ENCODE measurements around the gene NNT.
"Not testable (repeated sequence)": the region's sequence is repeated elsewhere in the genome, so short reads cannot be mapped to it uniquely, and the experiment has no call there.

NNT gene

GRCh38 chr5:43731573-43731972 is 128.6 kb downstream of the NNT start:
- Histone ChIP-seq H3K36me3 (ENCODE audit: control insufficient read depth in 1 of 2, insufficient read depth in 2 of 2, low read length in 2 of 2) (no peaks in the 10 kb centered on the region), H4K12ac (ENCODE audit: low read depth, low read length) (no peak overlapping the region), H2AK5ac (ENCODE audit: low read length) (no peak overlapping the region), H3K18ac (ENCODE audit: low read length) (no peak overlapping the region), H4K8ac (ENCODE audit: low read depth, low read length) (no peak overlapping the region), H3K4me3 (ENCODE audit: low read depth, low read length) (no peak overlapping the region), H3K23ac (ENCODE audit: low read length) (no peak overlapping the region), H3K27me3 (ENCODE audit: insufficient read depth, low read length) (no peaks in the 10 kb centered on the region), H2BK5ac (ENCODE audit: low read depth, low read length, poor library complexity) (no peak overlapping the region), H3K4ac (ENCODE audit: low read depth, low read length) (no peak overlapping the region), H3K9me3 (ENCODE audit: insufficient read depth, low read depth, low read length) (no peaks in the 10 kb centered on the region), H2BK120ac (ENCODE audit: insufficient read depth, low read length, poor library complexity) (no peak overlapping the region), H3K79me2 (ENCODE audit: control insufficient read depth, insufficient read depth, low read length, poor library complexity) (no peaks in the 10 kb centered on the region), H2BK12ac (ENCODE audit: low read length) (no peak overlapping the region), H4K91ac (ENCODE audit: low read depth, low read length) (no peak overlapping the region), H3K4me2 (ENCODE audit: low read length) (no peak overlapping the region), H3K14ac (ENCODE audit: low read length) (no peak overlapping the region), H3K79me1 (ENCODE audit: low read length) (no peaks in the 10 kb centered on the region), H3K9ac (ENCODE audit: low read length) (no peak overlapping the region), H2AFZ (ENCODE audit: insufficient read depth, low read length, poor library complexity) (no peak overlapping the region), H3K27ac (ENCODE audit: low read depth, low read length) (no peak overlapping the region), H3K4me1 (ENCODE audit: control insufficient read depth in 1 of 2, insufficient read depth in 2 of 2, low read length in 2 of 2) (no peaks in the 10 kb centered on the region)
- no CpG with 5 or more reads among the region's 1 CpG for WGBS (ENCODE audit: extremely low coverage, insufficient coverage, insufficient read length)
- DNase-seq = no peak

DNA sequence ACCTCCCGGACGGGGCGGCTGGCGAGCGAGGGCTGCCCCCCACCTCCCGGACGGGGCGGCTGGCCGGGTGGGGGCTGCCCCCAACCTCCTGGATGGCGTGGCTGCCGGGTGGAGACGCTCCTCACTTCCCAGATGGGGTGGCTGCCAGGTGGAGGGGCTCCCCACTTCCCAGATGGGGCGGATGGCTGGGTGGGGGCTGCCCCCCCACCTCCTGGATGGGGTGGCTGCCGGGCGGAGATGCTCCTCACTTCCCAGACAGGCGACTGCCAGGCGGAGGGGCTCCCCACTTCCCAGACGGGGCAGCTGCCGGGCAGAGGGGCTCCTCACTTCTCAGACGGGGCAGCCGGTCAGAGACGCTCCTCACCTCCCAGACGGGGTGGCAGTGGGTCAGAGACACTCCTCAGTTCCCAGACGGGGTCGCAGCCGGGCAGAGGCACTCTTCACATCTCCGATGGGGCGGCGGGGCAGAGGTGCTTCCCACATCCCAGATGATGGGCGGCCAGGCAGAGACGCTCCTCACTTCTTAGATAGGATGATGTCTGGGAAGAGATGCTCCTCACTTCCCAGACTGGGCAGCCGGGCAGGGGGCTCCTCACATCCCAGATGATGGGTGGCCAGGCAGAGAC is 143.1 kb downstream of the NNT start:
- no CpG with 5 or more reads among the region's 32 CpGs for WGBS (ENCODE audit: extremely low coverage, insufficient coverage, insufficient read length)

DNA sequence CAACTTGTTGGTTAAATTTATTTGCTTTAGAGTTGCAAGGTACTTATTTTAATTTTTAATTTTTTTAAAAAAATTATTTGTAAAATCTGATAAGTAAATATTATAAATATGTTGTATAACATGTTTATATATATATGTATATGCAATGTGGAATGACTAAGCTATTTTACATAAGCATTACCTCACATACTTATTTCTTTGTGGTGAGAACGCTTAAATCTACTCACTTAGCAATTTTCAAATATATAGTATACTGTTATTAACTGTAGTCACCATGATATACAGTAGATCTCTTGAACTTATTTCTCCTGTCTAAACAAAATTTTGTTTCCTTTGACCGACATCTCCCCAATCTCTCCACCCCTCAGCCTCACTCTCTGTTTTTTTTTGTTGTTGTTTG is 147.8 kb downstream of the NNT start:
- no peak overlapping the region for H2BK5ac ChIP-seq (ENCODE audit: low read depth, low read length, poor library complexity)
- H4K91ac ChIP-seq (ENCODE audit: low read depth, low read length) = no peak overlapping the region
- H4K8ac ChIP-seq (ENCODE audit: low read depth, low read length) = no peak overlapping the region
- no peaks in the 10 kb centered on the region for H3K36me3 ChIP-seq (ENCODE audit: control insufficient read depth in 1 of 2, insufficient read depth in 2 of 2, low read length in 2 of 2)
- no peaks in the 10 kb centered on the region for H3K79me2 ChIP-seq (ENCODE audit: control insufficient read depth, insufficient read depth, low read length, poor library complexity)
- H2AK5ac ChIP-seq (ENCODE audit: low read length) = no peak overlapping the region
- H3K4ac ChIP-seq (ENCODE audit: low read depth, low read length) = no peak overlapping the region
- no CpG with 5 or more reads among the region's 2 CpGs for WGBS (ENCODE audit: extremely low coverage, insufficient coverage, insufficient read length)
- H3K18ac ChIP-seq (ENCODE audit: low read length) = no peak overlapping the region
- no peak overlapping the region for H2BK12ac ChIP-seq (ENCODE audit: low read length)
- H3K27me3 ChIP-seq (ENCODE audit: insufficient read depth, low read length) = no peaks in the 10 kb centered on the region
- H3K4me3 ChIP-seq (ENCODE audit: low read depth, low read length) = no peak overlapping the region
- peaks cover 8% of the 10 kb centered on the region for H3K9me3 ChIP-seq (ENCODE audit: insufficient read depth, low read depth, low read length)
- H4K12ac ChIP-seq (ENCODE audit: low read depth, low read length) = no peak overlapping the region
- H3K14ac ChIP-seq (ENCODE audit: low read length) = no peak overlapping the region
- H3K23ac ChIP-seq (ENCODE audit: low read length) = no peak overlapping the region
- H2AFZ ChIP-seq (ENCODE audit: insufficient read depth, low read length, poor library complexity) = no peak overlapping the region
- H3K27ac ChIP-seq (ENCODE audit: low read depth, low read length) = no peak overlapping the region
- no peaks in the 10 kb centered on the region for H3K4me1 ChIP-seq (ENCODE audit: control insufficient read depth in 1 of 2, insufficient read depth in 2 of 2, low read length in 2 of 2)
- H3K9ac ChIP-seq (ENCODE audit: low read length) = no peak overlapping the region
- no peak overlapping the region for H2BK120ac ChIP-seq (ENCODE audit: insufficient read depth, low read length, poor library complexity)
- H3K79me1 ChIP-seq (ENCODE audit: low read length) = no peaks in the 10 kb centered on the region
- DNase-seq = no peak
- H3K4me2 ChIP-seq (ENCODE audit: low read length) = no peak overlapping the region

More for the DNA sequence above, 143.1 kb downstream of the NNT start:
- not testable (repeated sequence) for H3K23ac ChIP-seq (ENCODE audit: low read length); H2BK5ac ChIP-seq (ENCODE audit: low read depth, low read length, poor library complexity); H3K18ac ChIP-seq (ENCODE audit: low read length); H3K27me3 ChIP-seq (ENCODE audit: insufficient read depth, low read length); H4K12ac ChIP-seq (ENCODE audit: low read depth, low read length); H3K79me1 ChIP-seq (ENCODE audit: low read length); H2AFZ ChIP-seq (ENCODE audit: insufficient read depth, low read length, poor library complexity); H3K4ac ChIP-seq (ENCODE audit: low read depth, low read length); H4K8ac ChIP-seq (ENCODE audit: low read depth, low read length); H2AK5ac ChIP-seq (ENCODE audit: low read length); DNase-seq; H3K4me3 ChIP-seq (ENCODE audit: low read depth, low read length); H2BK12ac ChIP-seq (ENCODE audit: low read length); H3K9ac ChIP-seq (ENCODE audit: low read length); H3K4me2 ChIP-seq (ENCODE audit: low read length); H3K79me2 ChIP-seq (ENCODE audit: control insufficient read depth, insufficient read depth, low read length, poor library complexity); H3K27ac ChIP-seq (ENCODE audit: low read depth, low read length); H3K9me3 ChIP-seq (ENCODE audit: insufficient read depth, low read depth, low read length); H3K4me1 ChIP-seq (ENCODE audit: control insufficient read depth in 1 of 2, insufficient read depth in 2 of 2, low read length in 2 of 2); H4K91ac ChIP-seq (ENCODE audit: low read depth, low read length); H3K36me3 ChIP-seq (ENCODE audit: control insufficient read depth in 1 of 2, insufficient read depth in 2 of 2, low read length in 2 of 2); H3K14ac ChIP-seq (ENCODE audit: low read length); H2BK120ac ChIP-seq (ENCODE audit: insufficient read depth, low read length, poor library complexity)

GRCh38 chr5:43753069-43753468 is 150.1 kb downstream of the NNT start:
- Histone ChIP-seq H3K27ac (ENCODE audit: low read depth, low read length) (no peak overlapping the region), H2AFZ (ENCODE audit: insufficient read depth, low read length, poor library complexity) (no peak overlapping the region), H3K4ac (ENCODE audit: low read depth, low read length) (no peak overlapping the region), H3K14ac (ENCODE audit: low read length) (no peak overlapping the region), H3K4me2 (ENCODE audit: low read length) (no peak overlapping the region), H2BK5ac (ENCODE audit: low read depth, low read length, poor library complexity) (no peak overlapping the region), H3K4me3 (ENCODE audit: low read depth, low read length) (no peak overlapping the region), H4K12ac (ENCODE audit: low read depth, low read length) (no peak overlapping the region), H2BK120ac (ENCODE audit: insufficient read depth, low read length, poor library complexity) (no peak overlapping the region), H3K23ac (ENCODE audit: low read length) (no peak overlapping the region), H3K4me1 (ENCODE audit: control insufficient read depth in 1 of 2, insufficient read depth in 2 of 2, low read length in 2 of 2) (no peaks in the 10 kb centered on the region), H3K9ac (ENCODE audit: low read length) (no peak overlapping the region), H2BK12ac (ENCODE audit: low read length) (no peak overlapping the region), H3K79me1 (ENCODE audit: low read length) (no peaks in the 10 kb centered on the region), H3K27me3 (ENCODE audit: insufficient read depth, low read length) (no peaks in the 10 kb centered on the region), H4K8ac (ENCODE audit: low read depth, low read length) (no peak overlapping the region), H3K9me3 (ENCODE audit: insufficient read depth, low read depth, low read length) (peaks cover 2% of the 10 kb centered on the region), H3K36me3 (ENCODE audit: control insufficient read depth in 1 of 2, insufficient read depth in 2 of 2, low read length in 2 of 2) (no peaks in the 10 kb centered on the region), H4K91ac (ENCODE audit: low read depth, low read length) (no peak overlapping the region), H3K79me2 (ENCODE audit: control insufficient read depth, insufficient read depth, low read length, poor library complexity) (no peaks in the 10 kb centered on the region), H2AK5ac (ENCODE audit: low read length) (no peak overlapping the region), H3K18ac (ENCODE audit: low read length) (no peak overlapping the region)
- no peak for DNase-seq
- WGBS (ENCODE audit: extremely low coverage, insufficient coverage, insufficient read length) = no CpG with 5 or more reads among the region's 2 CpGs

All from trophoblast cell (in vitro differentiated cells and primary cell).